Activated naive CD8-positive, alpha-beta T cell treated with anti-CD3 and anti-CD28 coated beads, Interleukin-2, amount 50 U/mL, for 16 hours (primary cell): ENCODE data around the gene LVRN.
"Not testable (repeated sequence)": the region's sequence is repeated elsewhere in the genome, so short reads cannot be mapped to it uniquely, and the experiment has no call there.

Experiments used
- DNase-seq: peaks from one replicate; pipeline ENCODE4 v3.0.0-alpha.2; 2020; ENCODE audit warnings: low read depth, low spot score

The LVRN gene, protein sequence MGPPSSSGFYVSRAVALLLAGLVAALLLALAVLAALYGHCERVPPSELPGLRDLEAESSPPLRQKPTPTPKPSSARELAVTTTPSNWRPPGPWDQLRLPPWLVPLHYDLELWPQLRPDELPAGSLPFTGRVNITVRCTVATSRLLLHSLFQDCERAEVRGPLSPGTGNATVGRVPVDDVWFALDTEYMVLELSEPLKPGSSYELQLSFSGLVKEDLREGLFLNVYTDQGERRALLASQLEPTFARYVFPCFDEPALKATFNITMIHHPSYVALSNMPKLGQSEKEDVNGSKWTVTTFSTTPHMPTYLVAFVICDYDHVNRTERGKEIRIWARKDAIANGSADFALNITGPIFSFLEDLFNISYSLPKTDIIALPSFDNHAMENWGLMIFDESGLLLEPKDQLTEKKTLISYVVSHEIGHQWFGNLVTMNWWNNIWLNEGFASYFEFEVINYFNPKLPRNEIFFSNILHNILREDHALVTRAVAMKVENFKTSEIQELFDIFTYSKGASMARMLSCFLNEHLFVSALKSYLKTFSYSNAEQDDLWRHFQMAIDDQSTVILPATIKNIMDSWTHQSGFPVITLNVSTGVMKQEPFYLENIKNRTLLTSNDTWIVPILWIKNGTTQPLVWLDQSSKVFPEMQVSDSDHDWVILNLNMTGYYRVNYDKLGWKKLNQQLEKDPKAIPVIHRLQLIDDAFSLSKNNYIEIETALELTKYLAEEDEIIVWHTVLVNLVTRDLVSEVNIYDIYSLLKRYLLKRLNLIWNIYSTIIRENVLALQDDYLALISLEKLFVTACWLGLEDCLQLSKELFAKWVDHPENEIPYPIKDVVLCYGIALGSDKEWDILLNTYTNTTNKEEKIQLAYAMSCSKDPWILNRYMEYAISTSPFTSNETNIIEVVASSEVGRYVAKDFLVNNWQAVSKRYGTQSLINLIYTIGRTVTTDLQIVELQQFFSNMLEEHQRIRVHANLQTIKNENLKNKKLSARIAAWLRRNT

DNA sequence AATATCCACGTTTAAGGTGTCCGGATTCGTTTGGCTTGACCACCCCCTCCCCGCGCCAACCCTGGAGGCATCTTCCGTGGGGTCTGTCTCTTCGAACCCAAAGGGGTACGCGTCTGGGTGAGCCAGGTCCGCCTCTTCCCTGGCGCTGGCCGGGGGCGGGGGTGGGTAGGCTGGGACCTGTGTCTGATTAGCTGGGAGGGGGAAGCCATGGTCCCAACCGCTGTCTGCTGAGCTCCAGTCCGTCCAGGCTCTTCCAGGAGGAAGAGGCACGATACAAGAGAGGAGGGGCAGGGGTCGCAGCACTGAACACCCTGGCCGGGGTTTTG, at the start of gene LVRN:
Gene LVRN, plus strand, starts transcription at position 237 of the 326 bp plus-strand sequence. CDS start 143 bp downstream, outside the sequence.
- DNase-seq = no peak

DNA sequence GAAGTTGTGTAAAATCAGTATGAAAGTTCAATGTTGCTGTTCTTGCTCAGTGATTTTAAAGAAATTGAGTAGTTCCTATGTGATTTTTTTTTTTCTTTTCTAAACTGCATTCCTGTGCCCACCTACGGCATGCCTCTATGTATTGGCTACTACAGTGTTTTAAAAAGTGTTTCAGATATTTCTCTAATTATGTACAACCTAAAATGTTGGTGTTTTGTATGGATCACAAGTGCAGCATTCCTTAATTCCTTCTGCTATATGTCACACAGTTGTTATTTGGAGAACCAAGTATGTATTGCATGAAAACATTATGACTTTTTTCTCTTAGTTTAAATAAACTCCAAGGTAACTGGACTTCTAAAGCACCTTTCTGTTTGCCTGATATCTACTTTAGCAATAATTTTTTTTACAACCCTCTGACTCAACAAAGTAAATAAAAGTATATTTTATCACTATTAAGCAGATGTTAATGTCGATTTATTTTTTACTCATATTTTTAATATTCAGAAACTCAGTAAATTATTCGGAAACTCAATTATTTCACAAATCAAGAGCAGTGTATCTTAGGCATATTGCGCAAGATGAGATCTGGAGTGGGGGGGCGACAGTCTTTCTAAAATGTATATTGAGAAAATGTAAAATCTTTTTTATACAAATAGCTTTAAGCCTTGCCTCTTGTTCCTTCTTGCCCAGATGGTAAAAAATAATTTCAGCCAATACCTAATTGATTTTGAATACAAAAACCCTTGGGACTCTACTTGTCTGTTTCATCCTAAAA, 48.5 kb upstream of the LVRN start:
- not testable (repeated sequence) for DNase-seq

GRCh38 chr5:115920171-115920725, 42.0 kb upstream of the LVRN start:
- no peak for DNase-seq

GRCh38 chr5:115928578-115929407, 33.5 kb upstream of the LVRN start:
- not testable (repeated sequence) for DNase-seq

DNA sequence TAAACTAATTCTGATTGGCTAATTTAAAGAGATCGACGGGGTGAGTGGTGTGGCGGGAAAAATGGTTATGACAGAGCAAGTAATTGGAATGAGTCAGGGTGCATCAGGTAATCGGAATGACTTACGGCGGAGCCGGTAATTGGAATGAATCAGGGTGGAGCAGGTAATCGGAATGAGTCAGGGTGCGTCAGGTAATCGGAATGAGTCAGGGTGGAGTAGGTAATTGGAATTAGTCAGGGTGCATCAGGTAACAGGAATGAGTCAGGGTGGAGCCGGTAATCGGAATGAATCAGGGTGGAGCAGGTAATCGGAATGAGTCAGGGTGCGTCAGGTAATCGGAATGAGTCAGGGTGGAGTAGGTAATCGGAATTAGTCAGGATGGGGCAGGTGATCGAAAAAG, 32.1 kb upstream of the LVRN start:
- DNase-seq = not testable (repeated sequence)

DNA sequence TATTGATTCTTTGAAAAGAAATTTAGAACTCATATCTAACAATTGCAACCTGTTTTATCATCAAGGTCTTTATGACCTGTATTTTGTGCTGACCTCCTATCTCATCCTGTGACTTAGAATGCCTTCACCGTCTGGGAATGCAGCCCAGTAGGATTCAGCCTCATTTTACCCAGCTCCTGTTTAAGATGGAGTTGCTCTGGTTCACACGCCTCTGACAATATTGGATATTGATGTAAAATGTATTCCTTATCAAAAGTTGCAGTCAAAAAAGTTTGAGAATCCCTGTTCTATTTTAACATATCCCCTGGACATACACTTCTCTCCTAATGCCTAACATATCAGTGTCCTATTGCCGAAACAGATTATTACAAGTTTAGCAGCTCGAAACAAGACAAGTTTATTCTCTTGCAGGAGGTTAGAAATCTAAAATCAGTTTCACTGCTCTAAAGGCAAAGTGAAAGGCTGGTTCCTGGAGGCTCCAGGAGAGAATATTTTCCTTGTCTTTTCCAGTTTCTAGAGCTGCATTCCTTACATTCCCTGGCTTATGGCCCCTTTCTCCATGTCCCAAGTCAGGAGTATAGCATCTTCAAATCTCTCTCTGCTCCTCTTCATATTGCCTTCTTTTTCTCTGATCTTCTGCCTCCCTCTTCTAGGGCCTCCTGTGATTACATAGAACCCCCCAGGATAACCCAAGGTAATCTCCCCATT, 31.5 kb upstream of the LVRN start:
- no peak for DNase-seq

DNA sequence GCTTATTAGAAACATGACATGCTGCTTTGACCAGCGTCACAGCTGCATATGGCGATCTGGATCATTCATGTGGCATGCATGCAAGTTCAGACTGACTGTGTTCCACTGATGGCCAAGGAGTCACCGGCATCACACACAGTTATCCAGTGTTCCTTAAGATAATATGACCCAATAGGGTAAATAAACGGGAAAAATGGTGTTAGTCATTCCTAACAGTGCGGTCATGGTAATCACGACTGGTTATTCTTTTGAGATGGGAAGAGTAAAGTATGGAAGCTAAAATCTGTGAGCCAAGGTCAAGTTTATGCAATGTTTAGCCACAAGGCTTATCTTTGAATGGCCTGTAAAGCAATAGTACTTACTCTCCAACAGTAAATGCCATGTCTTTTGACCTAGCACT, 29.3 kb upstream of the LVRN start:
- DNase-seq = no peak

- no peak for DNase-seq
Measured at GRCh38 chr5:115934388-115934974, 27.8 kb upstream of the LVRN start.

- no peak for DNase-seq
Measured at GRCh38 chr5:115936031-115936430, 26.2 kb upstream of the LVRN start.

DNA sequence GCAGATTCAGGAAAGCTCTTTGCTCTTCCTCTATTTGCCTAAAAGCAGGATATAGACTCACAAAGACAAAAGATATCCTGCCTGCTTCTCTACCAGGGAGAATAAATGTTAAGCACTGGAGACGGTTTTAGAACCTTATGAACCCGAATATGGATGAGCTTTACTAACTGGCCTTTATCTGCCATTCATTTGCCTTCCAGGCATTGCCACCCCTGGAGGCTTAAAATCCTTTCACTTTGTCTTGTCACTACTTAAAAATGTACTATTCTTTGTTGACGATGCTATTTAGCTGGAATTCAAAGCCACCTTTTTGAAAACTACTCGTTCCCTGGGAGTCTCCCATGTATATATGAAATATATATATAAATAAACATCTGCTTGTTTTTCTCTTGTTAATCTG, 23.2 kb upstream of the LVRN start:
- no peak for DNase-seq

DNA sequence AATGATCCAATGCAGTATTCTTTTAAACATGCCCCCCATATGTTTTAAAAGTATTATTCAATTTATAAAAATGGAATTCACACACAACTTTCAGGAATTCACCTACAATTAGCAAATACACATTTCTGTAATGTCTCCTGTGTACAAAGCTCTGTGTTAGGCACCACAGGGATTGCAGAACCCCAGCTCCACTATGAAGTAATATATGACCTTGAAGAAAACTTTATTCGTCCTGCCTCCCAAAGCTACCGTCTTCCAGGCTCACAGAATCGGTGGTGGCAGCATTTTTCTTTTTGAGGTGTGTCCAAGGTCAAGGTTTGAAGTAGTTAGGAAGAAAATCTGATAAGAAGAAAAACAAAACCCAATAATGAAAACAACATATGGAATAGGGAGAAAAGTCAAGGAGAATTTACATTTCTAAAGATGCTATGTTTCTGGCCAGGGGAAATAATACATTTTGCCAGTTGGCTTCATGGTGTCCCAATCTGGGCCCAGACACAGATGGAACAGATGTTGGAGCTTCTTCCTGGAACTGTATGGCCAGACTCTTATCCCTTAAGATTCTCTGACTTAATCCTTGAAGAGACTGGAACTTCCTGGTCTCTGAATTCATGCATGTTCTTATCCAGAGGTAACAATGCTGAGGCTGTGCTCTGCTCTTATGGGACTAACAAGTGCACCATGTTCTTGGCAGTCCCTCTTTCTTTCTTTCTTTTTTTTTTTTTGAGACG, 22.0 kb upstream of the LVRN start:
- DNase-seq = no peak

GRCh38 chr5:115941051-115941675, 21.1 kb upstream of the LVRN start:
- DNase-seq = no peak

DNA sequence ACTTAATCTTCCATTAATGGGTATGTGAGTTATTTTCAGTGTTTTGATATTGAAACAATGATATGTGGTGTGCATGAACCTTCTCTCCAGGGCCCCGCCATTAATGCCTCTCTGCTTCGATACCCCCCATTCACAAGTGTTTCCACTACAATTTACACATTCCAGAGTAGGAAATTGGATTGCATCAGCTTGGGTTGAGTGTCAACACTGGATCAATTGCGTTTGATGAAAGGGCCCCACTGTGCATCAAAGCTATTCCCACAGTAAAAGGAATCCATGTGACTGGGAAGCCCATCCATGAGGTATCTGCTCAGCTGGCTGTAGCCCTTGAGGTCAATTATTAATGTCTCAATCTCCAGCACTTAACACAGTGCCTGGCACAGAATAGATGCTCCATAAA, 17.8 kb upstream of the LVRN start:
- no peak for DNase-seq

- no peak for DNase-seq
Measured at GRCh38 chr5:115946655-115947054, 15.6 kb upstream of the LVRN start.

- no peak for DNase-seq
Measured at GRCh38 chr5:115947260-115947659, 15.0 kb upstream of the LVRN start.

- DNase-seq = no peak
Measured at GRCh38 chr5:115948091-115948534, 14.2 kb upstream of the LVRN start.

DNA sequence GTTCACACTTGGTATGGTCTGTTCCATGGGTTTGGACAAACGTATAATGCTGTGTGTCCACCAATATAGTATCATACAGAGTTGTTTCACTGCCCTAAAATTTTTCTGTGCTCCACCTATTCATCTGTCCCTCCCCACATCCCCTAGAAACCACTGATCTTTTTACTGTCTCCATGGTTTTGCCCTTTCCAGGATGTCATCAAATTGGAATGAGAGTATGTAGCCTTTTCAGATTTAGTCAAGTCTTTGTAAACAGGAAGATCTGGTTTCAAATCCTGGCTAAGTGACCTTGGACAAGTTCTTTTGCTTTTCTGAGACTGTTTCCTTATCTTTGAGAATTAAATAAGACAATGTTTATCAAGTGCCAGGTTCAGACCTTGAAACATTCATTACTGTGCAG, 13.2 kb upstream of the LVRN start:
- no peak for DNase-seq

DNA sequence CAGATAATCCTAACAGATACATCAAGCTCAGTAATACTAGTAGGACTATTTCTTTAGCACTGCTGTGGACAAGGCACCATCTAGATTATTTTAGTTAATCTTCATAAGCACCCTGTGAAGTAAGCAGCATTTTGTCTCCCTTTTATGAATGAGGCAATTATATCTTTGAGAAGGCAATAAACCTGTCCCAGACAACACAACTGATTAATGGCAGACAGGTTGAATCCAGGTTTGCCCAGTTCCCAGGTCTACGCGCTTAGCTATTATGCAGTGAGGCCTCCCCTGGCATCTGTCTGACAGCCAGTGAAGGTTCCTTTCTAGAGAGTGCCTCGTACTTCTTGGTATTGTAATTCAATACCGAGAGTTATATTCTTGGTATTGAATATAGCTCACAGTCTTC, 9.7 kb upstream of the LVRN start:
- no peak for DNase-seq
